Tibial nerve (tissue), 4 donors: ENCODE results near the gene IGF2.

Source experiments
- CTCF ChIP-seq, 5 experiments: fragments of 200-600 bp in 3 of 5; fragments of 450-650 bp in 2 of 5; sonication (generic) in 3 of 5; IDR thresholded peaks; one replicate each; pipeline ENCODE4 v1.5.1; 2016 to 2019; ENCODE audit warnings: antibody characterized with exemption in 5 of 5, mild to moderate bottlenecking in 3 of 5, moderate library complexity in 2 of 5
- EP300 ChIP-seq, 2 donors: sonication (generic); formaldehyde crosslinking; IDR thresholded peaks; one replicate each; pipeline ENCODE4 v1.6.1; 2017; ENCODE audit warnings: antibody characterized with exemption in 2 of 2, mild to moderate bottlenecking in 1 of 2
- POLR2A ChIP-seq, 2 donors: fragments of 450-650 bp; IDR thresholded peaks; one replicate each; pipeline ENCODE4 v1.6.1; 2017; ENCODE audit warnings: antibody characterized with exemption in 2 of 2, mild to moderate bottlenecking in 2 of 2, moderate library complexity in 2 of 2

DNA sequence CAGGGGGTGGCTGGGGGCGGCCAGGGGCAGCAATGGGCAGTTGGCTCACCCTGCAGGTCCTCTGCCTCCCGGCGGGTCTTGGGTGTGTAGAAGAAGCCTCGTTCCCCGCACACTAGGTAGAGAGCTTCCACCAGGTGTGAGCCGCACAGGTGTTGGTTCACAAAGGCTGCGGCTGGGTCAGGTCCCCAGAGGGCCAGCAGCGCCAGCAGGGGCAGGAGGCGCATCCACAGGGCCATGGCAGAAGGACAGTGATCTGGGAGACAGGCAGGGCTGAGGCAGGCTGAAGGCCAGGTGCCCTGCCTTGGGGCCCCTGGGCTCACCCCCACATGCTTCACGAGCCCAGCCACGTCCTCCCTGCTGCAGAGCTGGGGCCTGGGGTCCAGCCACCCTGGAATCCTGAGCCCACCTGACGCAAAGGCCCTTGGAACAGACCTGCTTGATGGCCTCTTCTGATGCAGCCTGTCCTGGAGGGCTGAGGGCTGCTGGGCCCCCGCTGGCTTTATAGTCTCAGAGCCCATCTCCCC, 21.6 kb upstream of the IGF2 start, which contains the start of gene INS:
- no peak for TF ChIP-seq POLR2A (IDR thresholded peaks at IDR 0.05)
- TF ChIP-seq EP300 (IDR thresholded peaks at IDR 0.05): no peak
- no peak for TF ChIP-seq CTCF (IDR thresholded peaks at IDR 0.05)
